Measurements from ENCODE around the gene RUNDC1.

DNA sequence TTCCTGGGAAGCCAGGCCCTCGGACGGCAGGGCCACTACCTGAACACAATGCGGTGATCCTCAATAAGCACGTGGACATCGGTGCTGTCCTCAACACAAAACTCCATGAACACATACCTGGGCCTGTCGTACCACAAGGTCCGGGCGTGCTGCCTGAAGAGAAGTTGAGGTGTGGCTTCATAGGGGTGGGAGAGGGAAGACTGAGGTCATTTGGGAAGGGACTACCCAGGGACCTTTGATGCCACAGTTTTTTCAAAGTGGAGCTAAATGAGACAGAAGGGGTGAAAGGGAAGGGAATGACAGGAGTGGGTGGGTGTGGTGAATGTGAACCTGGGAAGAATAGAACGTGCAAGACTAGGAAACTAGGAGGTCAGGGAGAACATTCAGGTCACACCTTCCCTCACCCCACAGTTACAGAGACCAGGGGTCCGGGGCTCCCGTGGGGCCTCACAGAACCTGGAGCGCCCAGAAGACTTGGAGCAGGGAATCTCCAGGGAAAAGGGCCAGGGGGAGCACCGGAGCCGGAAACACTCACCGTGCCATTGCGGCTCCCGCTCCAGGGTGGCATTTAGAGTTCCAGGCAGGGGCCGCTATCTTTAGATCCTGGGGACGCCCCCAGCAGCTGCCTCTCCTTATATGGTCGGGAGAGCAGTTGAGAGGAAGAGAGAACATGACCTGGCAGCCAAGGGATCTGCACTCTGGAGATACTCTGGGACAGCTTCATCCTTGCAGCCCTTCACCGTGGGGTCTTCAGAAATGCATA lies 673 bp upstream of the RUNDC1 start, which contains the start of gene PTGES3L:
- TF ChIP-seq, protein P1, sequence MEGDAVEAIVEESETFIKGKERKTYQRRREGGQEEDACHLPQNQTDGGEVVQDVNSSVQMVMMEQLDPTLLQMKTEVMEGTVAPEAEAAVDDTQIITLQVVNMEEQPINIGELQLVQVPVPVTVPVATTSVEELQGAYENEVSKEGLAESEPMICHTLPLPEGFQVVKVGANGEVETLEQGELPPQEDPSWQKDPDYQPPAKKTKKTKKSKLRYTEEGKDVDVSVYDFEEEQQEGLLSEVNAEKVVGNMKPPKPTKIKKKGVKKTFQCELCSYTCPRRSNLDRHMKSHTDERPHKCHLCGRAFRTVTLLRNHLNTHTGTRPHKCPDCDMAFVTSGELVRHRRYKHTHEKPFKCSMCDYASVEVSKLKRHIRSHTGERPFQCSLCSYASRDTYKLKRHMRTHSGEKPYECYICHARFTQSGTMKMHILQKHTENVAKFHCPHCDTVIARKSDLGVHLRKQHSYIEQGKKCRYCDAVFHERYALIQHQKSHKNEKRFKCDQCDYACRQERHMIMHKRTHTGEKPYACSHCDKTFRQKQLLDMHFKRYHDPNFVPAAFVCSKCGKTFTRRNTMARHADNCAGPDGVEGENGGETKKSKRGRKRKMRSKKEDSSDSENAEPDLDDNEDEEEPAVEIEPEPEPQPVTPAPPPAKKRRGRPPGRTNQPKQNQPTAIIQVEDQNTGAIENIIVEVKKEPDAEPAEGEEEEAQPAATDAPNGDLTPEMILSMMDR (IDR thresholded peaks at IDR 0.05), result no peak
- TF ChIP-seq POLR2A (IDR thresholded peaks at IDR 0.05) (no peak), POLR2AphosphoS5 (IDR thresholded peaks at IDR 0.05) (no peak)
